OCI-LY1 (cell line): ENCODE results near the gene CDH13.

Experiments used
- H2AFZ ChIP-seq: fragments of 200-600 bp; sonication (generic), shearing (Covaris generic); 2 replicates; pipeline ENCODE4 v1.6.0; 2014; ENCODE audit warnings: antibody characterized with exemption, mild to moderate bottlenecking, low read length
- H3F3A ChIP-seq: fragments of 200-600 bp; sonication (generic), shearing (Covaris generic); 2 replicates; pipeline ENCODE4 v1.6.0; 2014; ENCODE audit warnings: mild to moderate bottlenecking, antibody characterized with exemption, low read length, moderate library complexity; ENCODE audit not compliant: insufficient read depth
- H3K27ac ChIP-seq: fragments of 200-600 bp; sonication (generic); 2 replicates; pipeline ENCODE4 v1.5.1; 2014; ENCODE audit warnings: low read length, mixed run types, mild to moderate bottlenecking, low read depth; ENCODE audit not compliant: poor library complexity, severe bottlenecking
- H3K27me3 ChIP-seq: fragments of 200-600 bp; sonication (generic); 2 replicates; pipeline ENCODE4 v1.6.0; 2014; ENCODE audit warnings: antibody characterized with exemption, mild to moderate bottlenecking, low read length, moderate library complexity; ENCODE audit not compliant: insufficient read depth
- H3K36me3 ChIP-seq: fragments of 200-600 bp; sonication (generic); 2 replicates; pipeline ENCODE4 v1.6.1; 2014; ENCODE audit warnings: mild to moderate bottlenecking, antibody characterized with exemption, low read length, moderate library complexity, mixed read lengths; ENCODE audit not compliant: insufficient read depth
- H3K4me1 ChIP-seq: fragments of 200-600 bp; sonication (generic); 2 replicates; pipeline ENCODE4 v1.5.1; 2014; ENCODE audit warnings: mild to moderate bottlenecking, low read length, moderate library complexity; ENCODE audit not compliant: insufficient read depth, severe bottlenecking
- H3K4me2 ChIP-seq: fragments of 200-600 bp; sonication (generic), shearing (Covaris generic); 2 replicates; pipeline ENCODE4 v1.6.1; 2014; ENCODE audit warnings: low read length
- H3K4me3 ChIP-seq: fragments of 200-600 bp; sonication (generic); 2 replicates; pipeline ENCODE4 v1.5.1; 2014; ENCODE audit warnings: low read length, low read depth, mild to moderate bottlenecking, mixed read lengths; ENCODE audit not compliant: poor library complexity, severe bottlenecking
- H3K79me2 ChIP-seq: fragments of 200-600 bp; shearing (Covaris generic); 2 replicates; pipeline ENCODE4 v1.6.1; 2016; ENCODE audit warnings: mixed run types, low read length, mixed read lengths; ENCODE audit not compliant: insufficient read depth
- H3K9ac ChIP-seq: fragments of 200-600 bp; sonication (generic), shearing (Covaris generic); 2 replicates; pipeline ENCODE4 v1.6.1; 2014; ENCODE audit warnings: mild to moderate bottlenecking, low read length, mixed read lengths
- H3K9me2 ChIP-seq: fragments of 200-600 bp; sonication (generic), shearing (Covaris generic); 2 replicates; pipeline ENCODE4 v1.6.1; 2014; ENCODE audit warnings: low read depth, mild to moderate bottlenecking, low read length, mixed read lengths
- H3K9me3 ChIP-seq: fragments of 200-600 bp; shearing (Covaris generic); 2 replicates; pipeline ENCODE4 v1.6.1; 2014; ENCODE audit warnings: low read length, mixed read lengths
- H4K20me1 ChIP-seq: fragments of 200-600 bp; sonication (generic), shearing (Covaris generic); 2 replicates; pipeline ENCODE4 v1.6.0; 2016; ENCODE audit warnings: mild to moderate bottlenecking, low read length; ENCODE audit not compliant: insufficient read depth
- EZH2 ChIP-seq: fragments of 200-600 bp; sonication (generic), shearing (Covaris generic); IDR thresholded peaks from 2 replicates; pipeline ENCODE4 v1.8.0; 2017; ENCODE audit warnings: borderline replicate concordance, mixed run types, mild to moderate bottlenecking, antibody characterized with exemption, low read length, moderate library complexity, mixed read lengths
- TF ChIP-seq, protein P1 (sequence below): fragments of 200-600 bp; sonication (generic), shearing (Covaris generic); IDR thresholded peaks from 2 replicates; pipeline ENCODE4 v1.5.1; 2017; ENCODE audit warnings: mild to moderate bottlenecking, antibody characterized with exemption, low read length, moderate library complexity, mixed read lengths

CDH13 gene

DNA sequence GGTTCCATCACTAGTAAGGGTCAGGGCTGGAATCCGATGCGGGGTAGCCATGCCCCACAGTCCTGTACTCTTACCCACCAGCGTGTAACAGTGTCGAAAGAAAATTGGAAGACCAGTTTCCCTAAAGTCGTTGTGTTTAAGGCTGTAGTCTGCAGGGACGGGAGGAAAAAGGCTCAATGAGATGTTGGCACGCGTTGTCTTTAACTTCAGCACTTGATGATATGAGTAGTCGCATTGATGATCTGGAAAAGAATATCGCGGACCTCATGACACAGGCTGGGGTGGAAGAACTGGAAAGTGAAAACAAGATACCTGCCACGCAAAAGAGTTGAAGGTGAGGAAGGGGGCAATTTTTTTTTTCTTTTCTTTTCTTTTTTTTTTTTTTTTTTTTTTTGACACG lies 1182.3 kb downstream of the CDH13 start:
- Histone ChIP-seq H3K4me1 (peaks cover 81% of the 10 kb centered on the region), H3K36me3 (peaks cover 45% of the 10 kb centered on the region), H3K79me2 (peaks cover 13% of the 10 kb centered on the region), H2AFZ (no peak overlapping the region), H3K4me3 (peak overlapping the region; percentile 83), H3K27ac (peak overlapping the region; percentile 54), H3K9ac (peak overlapping the region; percentile 85), H3K9me3 (no peaks in the 10 kb centered on the region), H3K27me3 (no peaks in the 10 kb centered on the region), H3K4me2 (peak overlapping the region; percentile 94), H3F3A (no peaks in the 10 kb centered on the region), H3K9me2 (no peaks in the 10 kb centered on the region), H4K20me1 (no peaks in the 10 kb centered on the region)
- no peak for TF ChIP-seq EZH2
- TF ChIP-seq, protein P1, sequence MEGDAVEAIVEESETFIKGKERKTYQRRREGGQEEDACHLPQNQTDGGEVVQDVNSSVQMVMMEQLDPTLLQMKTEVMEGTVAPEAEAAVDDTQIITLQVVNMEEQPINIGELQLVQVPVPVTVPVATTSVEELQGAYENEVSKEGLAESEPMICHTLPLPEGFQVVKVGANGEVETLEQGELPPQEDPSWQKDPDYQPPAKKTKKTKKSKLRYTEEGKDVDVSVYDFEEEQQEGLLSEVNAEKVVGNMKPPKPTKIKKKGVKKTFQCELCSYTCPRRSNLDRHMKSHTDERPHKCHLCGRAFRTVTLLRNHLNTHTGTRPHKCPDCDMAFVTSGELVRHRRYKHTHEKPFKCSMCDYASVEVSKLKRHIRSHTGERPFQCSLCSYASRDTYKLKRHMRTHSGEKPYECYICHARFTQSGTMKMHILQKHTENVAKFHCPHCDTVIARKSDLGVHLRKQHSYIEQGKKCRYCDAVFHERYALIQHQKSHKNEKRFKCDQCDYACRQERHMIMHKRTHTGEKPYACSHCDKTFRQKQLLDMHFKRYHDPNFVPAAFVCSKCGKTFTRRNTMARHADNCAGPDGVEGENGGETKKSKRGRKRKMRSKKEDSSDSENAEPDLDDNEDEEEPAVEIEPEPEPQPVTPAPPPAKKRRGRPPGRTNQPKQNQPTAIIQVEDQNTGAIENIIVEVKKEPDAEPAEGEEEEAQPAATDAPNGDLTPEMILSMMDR = no peak

DNA sequence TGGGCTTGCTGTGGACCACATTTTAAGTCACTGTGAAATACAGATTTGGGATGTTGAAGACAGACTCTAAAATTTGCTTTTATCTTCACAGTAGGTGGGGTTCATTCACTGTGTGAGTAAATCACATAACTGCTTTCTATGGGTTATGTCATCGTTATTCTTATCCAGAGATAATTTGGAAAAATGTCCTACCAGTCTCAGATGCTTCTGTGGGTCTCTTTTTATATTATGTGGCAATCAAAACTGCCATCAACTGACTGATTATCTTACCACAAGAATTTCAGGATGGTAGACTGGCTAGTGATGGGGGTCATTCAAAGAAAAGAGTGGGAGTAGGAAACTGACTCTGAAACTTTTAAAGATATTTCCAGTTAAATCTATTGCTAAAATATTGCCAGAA lies 1184.1 kb downstream of the CDH13 start:
- no peak overlapping the region; the same call in 1 of the 2 replicates for H3K9ac ChIP-seq
- H3K9me2 ChIP-seq = no peaks in the 10 kb centered on the region
- H2AFZ ChIP-seq = no peak overlapping the region
- TF ChIP-seq, protein P1 = no peak
- no peak for TF ChIP-seq EZH2
- no peaks in the 10 kb centered on the region for H3F3A ChIP-seq
- H3K36me3 ChIP-seq = peaks cover 45% of the 10 kb centered on the region
- H3K4me3 ChIP-seq = peak overlapping the region; percentile 83
- no peaks in the 10 kb centered on the region for H3K27me3 ChIP-seq
- peak overlapping the region; percentile 88 for H3K27ac ChIP-seq
- 0 out of 2 replicates have a peak overlapping the region, but pooled peaks have one; percentile 11 for H3K4me2 ChIP-seq
- H3K4me1 ChIP-seq = peaks cover 87% of the 10 kb centered on the region
- H3K79me2 ChIP-seq = peaks cover 13% of the 10 kb centered on the region
- no peaks in the 10 kb centered on the region for H3K9me3 ChIP-seq
- H4K20me1 ChIP-seq = no peaks in the 10 kb centered on the region

DNA sequence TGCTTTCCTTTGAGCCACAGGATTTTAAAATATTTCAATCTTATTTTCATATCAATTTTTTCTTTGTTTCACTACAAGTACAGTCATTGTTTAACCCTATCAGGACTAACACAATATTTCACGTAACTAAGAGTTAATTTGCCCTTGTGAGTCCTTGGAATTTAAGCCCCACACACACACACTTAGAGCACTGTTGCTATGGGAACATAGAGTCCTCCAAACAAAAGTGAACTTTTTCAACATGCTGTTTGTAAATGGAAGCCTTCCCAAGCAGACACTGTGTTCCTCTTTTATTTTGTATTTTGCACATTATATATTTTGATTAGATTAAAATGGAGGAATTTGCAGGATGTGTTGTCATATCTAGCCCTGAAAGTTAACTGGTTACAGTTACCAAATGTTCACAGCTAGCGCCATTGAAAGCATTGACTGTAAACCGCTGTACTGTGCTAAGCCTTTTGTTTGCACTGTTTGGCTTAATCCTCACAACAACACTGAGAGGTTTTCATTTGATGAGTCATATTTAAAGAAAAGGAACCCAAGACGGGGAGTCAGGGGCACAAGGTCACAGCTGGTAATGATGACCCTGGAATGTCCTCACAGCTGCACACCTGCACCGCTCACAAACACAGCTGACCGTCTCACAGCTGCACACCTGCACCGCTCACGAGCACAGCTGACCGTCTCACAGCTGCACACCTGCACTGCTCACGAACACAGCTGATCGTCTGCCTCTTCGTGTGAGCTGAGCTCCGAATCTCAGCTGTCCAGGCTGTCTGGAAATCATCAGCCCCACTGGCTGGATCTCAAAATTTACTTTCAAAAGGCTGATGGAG lies 1187.3 kb downstream of the CDH13 start:
- peaks cover 63% of the 10 kb centered on the region for H3K4me1 ChIP-seq
- no peak for TF ChIP-seq EZH2
- TF ChIP-seq, protein P1 = no peak

More for the DNA sequence above, 1187.3 kb downstream of the CDH13 start:
- peak overlapping the region; percentile 19; the same call in 1 of the 2 replicates for H3K4me2 ChIP-seq
- no peaks in the 10 kb centered on the region for H3K27me3 ChIP-seq
- no peaks in the 10 kb centered on the region for H3K9me3 ChIP-seq
- H3K27ac ChIP-seq = peak overlapping the region; percentile 88
- H4K20me1 ChIP-seq = no peaks in the 10 kb centered on the region
- H3F3A ChIP-seq = no peaks in the 10 kb centered on the region
- peaks cover 2% of the 10 kb centered on the region; the same call in 1 of the 2 replicates for H3K79me2 ChIP-seq
- no peak overlapping the region for H3K4me3 ChIP-seq
- H2AFZ ChIP-seq = no peak overlapping the region
- H3K9me2 ChIP-seq = no peaks in the 10 kb centered on the region
- peaks cover 43% of the 10 kb centered on the region for H3K36me3 ChIP-seq
- H3K9ac ChIP-seq = no peak overlapping the region; the same call in 1 of the 2 replicates
